HCT116 (cell line): Measurements from ENCODE around the gene TMEM240. TPM values are rescaled to one million over a fixed set of nuclear protein-coding genes. Genes with fewer than 3 reads are reported as not detected.
"Not testable (repeated sequence)": the region's sequence is repeated elsewhere in the genome, so short reads cannot be mapped to it uniquely, and the experiment has no call there.

Experiments
- ATAC-seq: fragments of 200-7000 bp; cut with Tn5 transposase; 2 replicates; pipeline ENCODE4 v1.9.1; 2020; ENCODE audit warnings: mild to moderate bottlenecking, moderate library complexity
- BruUV-seq: library from RNA; stranded (reverse); fragments of 400-500 nt; replicated peaks from 2 replicates; lab custom pipeline; 2021; lab: Mats Ljungman, UMichigan
- CTCF ChIA-PET: fragments of 300-600 bp; sonication (Branson Sonifier 250); formaldehyde crosslinking; loops from one replicate; lab custom pipeline; 2021; ENCODE audit warnings: antibody characterized with exemption; lab: Charles Lee
- POLR2A ChIA-PET: fragments of 300-600, 350-600 bp; sonication (Branson Sonifier 250); formaldehyde crosslinking; loops from one replicate; lab custom pipeline; 2021; ENCODE audit warnings: antibody characterized with exemption; lab: Charles Lee
- RAD21 ChIA-PET, 2 experiments: fragments of 300-600 bp; sonication (Branson Sonifier 250); formaldehyde crosslinking; loops; one replicate each; lab custom pipeline; 2023; ENCODE audit warnings: low total read pairs in 2 of 2; ENCODE audit not compliant: uncharacterized antibody in 2 of 2, unreplicated experiment in 2 of 2, low non-redundant PET in 1 of 2; lab: Charles Lee
- DNase-seq: peaks from one replicate; pipeline ENCODE4 v3.0.0-alpha.2; 2010; ENCODE audit warnings: low read depth, low spot score
- H2AFZ ChIP-seq: fragments of 200-600 bp; shearing (Covaris generic), sonication (generic); 2 replicates; pipeline ENCODE4 v1.6.1; 2017; ENCODE audit warnings: low read depth, mixed run types, mixed read lengths, antibody characterized with exemption, low read length; ENCODE audit not compliant: poor library complexity, severe bottlenecking
- H3K27ac ChIP-seq: 2 replicates; pipeline ENCODE4 v1.5.1; 2012; ENCODE audit warnings: low read depth, low read length
- H3K27me3 ChIP-seq: fragments of 200-600 bp; sonication (generic); 2 replicates; pipeline ENCODE4 v1.6.1; 2016; ENCODE audit warnings: mixed run types, low read length, mixed read lengths; ENCODE audit not compliant: insufficient read depth
- H3K36me3 ChIP-seq, 2 experiments: fragments of 200-500 bp in 1 of 2; fragments of 200-600 bp in 1 of 2; sonication (Bioruptor generic) in 1 of 2; sonication (generic) in 1 of 2; 2 replicates each; pipeline versions ENCODE4 v1.5.1 to v1.6.1; 2014 to 2016; ENCODE audit warnings: low read length in 2 of 2, inconsistent platforms in 1 of 2, mixed read lengths in 1 of 2, mixed run types in 1 of 2; ENCODE audit not compliant: insufficient read depth in 2 of 2, control insufficient read depth in 1 of 2
- H3K4me1 ChIP-seq, 2 experiments: fragments of 200-600 bp in 1 of 2; sonication (generic) in 1 of 2; 2 replicates each; pipeline versions ENCODE4 v1.5.1 to v1.6.1; 2012 to 2017; ENCODE audit warnings: low read length in 2 of 2, inconsistent platforms in 1 of 2, mild to moderate bottlenecking in 1 of 2, mixed read lengths in 1 of 2, mixed run types in 1 of 2, moderate library complexity in 1 of 2; ENCODE audit not compliant: insufficient read depth in 2 of 2, control insufficient read depth in 1 of 2
- H3K4me2 ChIP-seq: fragments of 200-600 bp; sonication (generic); 2 replicates; pipeline ENCODE4 v1.6.1; 2017; ENCODE audit warnings: mixed run types, low read length, mixed read lengths
- H3K4me3 ChIP-seq, 2 experiments: fragments of 200-600 bp in 1 of 2; sonication (generic) in 1 of 2; replicated peaks in 1 of 2; 2 replicates each; pipeline ENCODE4 v1.5.1; 2011 to 2016; ENCODE audit warnings: low read length in 2 of 2, control low read depth in 1 of 2, low read depth in 1 of 2, mild to moderate bottlenecking in 1 of 2, mixed read lengths in 1 of 2, mixed run types in 1 of 2
- H3K79me2 ChIP-seq: fragments of 200-600 bp; sonication (generic); 2 replicates; pipeline ENCODE4 v1.6.1; 2017; ENCODE audit warnings: mild to moderate bottlenecking, mixed run types, low read length, moderate library complexity, mixed read lengths; ENCODE audit not compliant: insufficient read depth
- H3K9ac ChIP-seq: fragments of 200-600 bp; sonication (generic); 2 replicates; pipeline ENCODE4 v1.6.1; 2016; ENCODE audit warnings: low read length, mixed read lengths
- H3K9me2 ChIP-seq: fragments of 200-600 bp; sonication (generic), shearing (Covaris generic); 2 replicates; pipeline ENCODE4 v1.6.1; 2017; ENCODE audit warnings: mixed run types, mild to moderate bottlenecking, moderate library complexity; ENCODE audit not compliant: insufficient read depth
- H3K9me3 ChIP-seq, 2 experiments: fragments of 200-500 bp in 1 of 2; fragments of 200-600 bp in 1 of 2; sonication (Bioruptor generic) in 1 of 2; sonication (generic) in 1 of 2; 2 replicates each; pipeline ENCODE4 v1.6.1; 2014 to 2017; ENCODE audit warnings: low read length in 2 of 2, mixed read lengths in 2 of 2, inconsistent platforms in 1 of 2, low read depth in 1 of 2, mild to moderate bottlenecking in 1 of 2, mixed run types in 1 of 2, moderate library complexity in 1 of 2; ENCODE audit not compliant: control insufficient read depth in 1 of 2, insufficient read depth in 1 of 2
- H4K20me1 ChIP-seq: fragments of 200-600 bp; sonication (generic), shearing (Covaris generic); 2 replicates; pipeline ENCODE4 v1.6.1; 2017; ENCODE audit warnings: mixed run types, mild to moderate bottlenecking, moderate library complexity; ENCODE audit not compliant: insufficient read depth
- CEBPB ChIP-seq: IDR thresholded peaks from 2 replicates; pipeline ENCODE4 v1.6.1; 2012; ENCODE audit warnings: low read depth
- EGR1 ChIP-seq: IDR thresholded peaks from 2 replicates; pipeline ENCODE4 v1.6.1; 2012; ENCODE audit warnings: low read depth
- JUND ChIP-seq: IDR thresholded peaks from 2 replicates; pipeline ENCODE4 v1.6.1; 2012
- POLR2AphosphoS5 ChIP-seq: IDR thresholded peaks from 2 replicates; pipeline ENCODE4 v1.6.1; 2011; ENCODE audit warnings: mild to moderate bottlenecking, low read depth, low read length, moderate library complexity
- SIN3A ChIP-seq: IDR thresholded peaks from 2 replicates; pipeline ENCODE4 v1.6.1; 2012; ENCODE audit warnings: low read depth
- SP1 ChIP-seq: IDR thresholded peaks from 2 replicates; pipeline ENCODE4 v1.6.1; 2012; ENCODE audit warnings: low read depth
- ZFX ChIP-seq: fragments of 450-650 bp; IDR thresholded peaks from 2 replicates; pipeline ENCODE4 v1.6.1; 2017
- ZNF274 ChIP-seq: fragments of 200-500 bp; sonication (Bioruptor generic); IDR thresholded peaks from 2 replicates; pipeline ENCODE4 v1.6.1; 2014; ENCODE audit warnings: mild to moderate bottlenecking, low read depth, low read length, inconsistent platforms
- intact Hi-C: fragments of 100-400 bp; cut with micrococcal nuclease; formaldehyde crosslinking; loops from 2 replicates; pipeline ENCODE4 v1.10.0; 2022
- total RNA-seq: library from RNA; stranded (reverse); gene quantifications from one replicate; pipeline ENCODE4 v1.2.1, GENCODE V29; 2021; ENCODE audit not compliant: unreplicated experiment
- TF ChIP-seq, protein P1 (sequence below): IDR thresholded peaks from 2 replicates; pipeline ENCODE4 v1.6.1; 2012
- TF ChIP-seq, protein P2 (sequence below): IDR thresholded peaks from 2 replicates; pipeline ENCODE4 v1.6.1; 2012; ENCODE audit warnings: low read depth

The TMEM240 gene
- total RNA-seq, 1 experiment from 2014 or later: 2.3 TPM

DNA sequence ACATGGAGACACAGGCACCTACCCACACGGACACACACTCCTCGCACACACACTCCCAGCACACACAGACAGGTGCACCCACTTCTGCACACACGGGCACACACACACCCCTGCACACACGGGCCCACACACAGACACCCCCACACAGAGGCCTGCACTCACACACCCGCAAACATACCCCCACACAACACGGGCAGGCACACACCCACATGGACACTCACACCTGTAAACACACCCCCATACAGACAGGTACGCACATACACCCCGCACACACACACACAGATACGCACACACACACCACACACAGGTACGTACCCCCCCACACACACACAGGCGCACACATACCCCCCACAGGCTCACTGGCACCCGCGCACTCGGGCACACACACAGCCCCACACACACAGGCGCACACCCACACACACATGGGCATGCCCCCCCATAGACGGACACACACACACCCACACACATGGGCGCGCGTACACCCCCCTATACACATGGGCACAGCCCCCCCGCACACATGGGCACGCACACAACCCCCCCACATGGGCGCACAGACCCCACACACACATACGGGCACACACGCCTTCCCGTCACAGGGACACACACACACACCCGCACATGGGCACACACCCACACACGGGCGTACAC, 22.3 kb downstream of the TMEM240 start:
- ChIA-PET RAD21 (no interaction called here), CTCF (no interaction called here), POLR2A (no interaction called here)
- no peak overlapping the region for H3K9ac ChIP-seq
- BruUV-seq: no TSS peak
- H4K20me1 ChIP-seq: no peaks in the 10 kb centered on the region
- H2AFZ ChIP-seq: no peak overlapping the region
- no peak overlapping the region for H3K4me2 ChIP-seq
- no peak overlapping the region for H3K27ac ChIP-seq
- peaks cover 0 to 3% of the 10 kb centered on the region in 2 experiments; a peak in 1 of 4 replicates for H3K4me1 ChIP-seq
- DNase-seq: no peak
- no peak; the same call in 1 of the 2 replicates for ATAC-seq
- no peaks in the 10 kb centered on the region for H3K9me2 ChIP-seq
- no peaks in the 10 kb centered on the region for H3K9me3 ChIP-seq
- H3K27me3 ChIP-seq: no peaks in the 10 kb centered on the region
- peaks cover 41% of the 10 kb centered on the region for H3K79me2 ChIP-seq
- H3K36me3 ChIP-seq: peaks cover 7 to 22% of the 10 kb centered on the region in 2 experiments; a peak in 3 of 4 replicates
- no peak for TF ChIP-seq CEBPB
- TF ChIP-seq, protein P1, sequence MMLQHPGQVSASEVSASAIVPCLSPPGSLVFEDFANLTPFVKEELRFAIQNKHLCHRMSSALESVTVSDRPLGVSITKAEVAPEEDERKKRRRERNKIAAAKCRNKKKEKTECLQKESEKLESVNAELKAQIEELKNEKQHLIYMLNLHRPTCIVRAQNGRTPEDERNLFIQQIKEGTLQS: no peak
- TF ChIP-seq, protein P2, sequence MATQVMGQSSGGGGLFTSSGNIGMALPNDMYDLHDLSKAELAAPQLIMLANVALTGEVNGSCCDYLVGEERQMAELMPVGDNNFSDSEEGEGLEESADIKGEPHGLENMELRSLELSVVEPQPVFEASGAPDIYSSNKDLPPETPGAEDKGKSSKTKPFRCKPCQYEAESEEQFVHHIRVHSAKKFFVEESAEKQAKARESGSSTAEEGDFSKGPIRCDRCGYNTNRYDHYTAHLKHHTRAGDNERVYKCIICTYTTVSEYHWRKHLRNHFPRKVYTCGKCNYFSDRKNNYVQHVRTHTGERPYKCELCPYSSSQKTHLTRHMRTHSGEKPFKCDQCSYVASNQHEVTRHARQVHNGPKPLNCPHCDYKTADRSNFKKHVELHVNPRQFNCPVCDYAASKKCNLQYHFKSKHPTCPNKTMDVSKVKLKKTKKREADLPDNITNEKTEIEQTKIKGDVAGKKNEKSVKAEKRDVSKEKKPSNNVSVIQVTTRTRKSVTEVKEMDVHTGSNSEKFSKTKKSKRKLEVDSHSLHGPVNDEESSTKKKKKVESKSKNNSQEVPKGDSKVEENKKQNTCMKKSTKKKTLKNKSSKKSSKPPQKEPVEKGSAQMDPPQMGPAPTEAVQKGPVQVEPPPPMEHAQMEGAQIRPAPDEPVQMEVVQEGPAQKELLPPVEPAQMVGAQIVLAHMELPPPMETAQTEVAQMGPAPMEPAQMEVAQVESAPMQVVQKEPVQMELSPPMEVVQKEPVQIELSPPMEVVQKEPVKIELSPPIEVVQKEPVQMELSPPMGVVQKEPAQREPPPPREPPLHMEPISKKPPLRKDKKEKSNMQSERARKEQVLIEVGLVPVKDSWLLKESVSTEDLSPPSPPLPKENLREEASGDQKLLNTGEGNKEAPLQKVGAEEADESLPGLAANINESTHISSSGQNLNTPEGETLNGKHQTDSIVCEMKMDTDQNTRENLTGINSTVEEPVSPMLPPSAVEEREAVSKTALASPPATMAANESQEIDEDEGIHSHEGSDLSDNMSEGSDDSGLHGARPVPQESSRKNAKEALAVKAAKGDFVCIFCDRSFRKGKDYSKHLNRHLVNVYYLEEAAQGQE: no peak
- no peak for TF ChIP-seq EGR1
- TF ChIP-seq ZNF274: no peak
- no peak for TF ChIP-seq POLR2AphosphoS5
- TF ChIP-seq SP1: no peak
- TF ChIP-seq JUND: no peak
- TF ChIP-seq ZFX: no peak
- TF ChIP-seq SIN3A: no peak
- H3K4me3 ChIP-seq: no peak overlapping the region
- intact Hi-C loops: no loop called here

DNA sequence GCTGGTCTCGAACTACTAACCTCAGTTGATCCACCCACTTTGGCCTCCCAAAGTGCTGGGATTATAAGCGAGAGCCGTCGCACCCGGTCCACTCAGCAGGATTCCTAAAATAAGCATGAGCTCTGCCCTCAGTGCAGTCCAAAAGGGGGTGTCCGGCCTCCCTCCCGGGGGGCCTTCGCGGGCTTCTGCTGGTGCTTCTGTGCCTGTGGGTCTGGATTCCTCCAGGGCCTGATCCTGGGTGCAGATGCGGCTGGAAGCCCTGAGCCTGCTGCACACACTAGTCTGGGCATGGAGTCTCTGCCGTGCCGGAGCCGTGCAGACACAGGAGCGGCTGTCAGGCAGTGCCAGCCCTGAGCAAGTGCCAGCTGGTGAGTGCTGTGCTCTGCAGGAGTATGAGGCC, 23.5 kb downstream of the TMEM240 start:
- H3K4me2 ChIP-seq, intact Hi-C loops, H2AFZ ChIP-seq, H3K9me2 ChIP-seq, CTCF ChIA-PET, POLR2A ChIA-PET, H4K20me1 ChIP-seq, ATAC-seq, H3K9me3 ChIP-seq, RAD21 ChIA-PET, H3K27ac ChIP-seq, H3K27me3 ChIP-seq, H3K9ac ChIP-seq, DNase-seq, BruUV-seq, H3K4me1 ChIP-seq, H3K4me3 ChIP-seq: not testable (repeated sequence)
- Histone ChIP-seq H3K36me3 (peaks cover 7 to 22% of the 10 kb centered on the region in 2 experiments; a peak in 3 of 4 replicates), H3K79me2 (peaks cover 44% of the 10 kb centered on the region)

DNA sequence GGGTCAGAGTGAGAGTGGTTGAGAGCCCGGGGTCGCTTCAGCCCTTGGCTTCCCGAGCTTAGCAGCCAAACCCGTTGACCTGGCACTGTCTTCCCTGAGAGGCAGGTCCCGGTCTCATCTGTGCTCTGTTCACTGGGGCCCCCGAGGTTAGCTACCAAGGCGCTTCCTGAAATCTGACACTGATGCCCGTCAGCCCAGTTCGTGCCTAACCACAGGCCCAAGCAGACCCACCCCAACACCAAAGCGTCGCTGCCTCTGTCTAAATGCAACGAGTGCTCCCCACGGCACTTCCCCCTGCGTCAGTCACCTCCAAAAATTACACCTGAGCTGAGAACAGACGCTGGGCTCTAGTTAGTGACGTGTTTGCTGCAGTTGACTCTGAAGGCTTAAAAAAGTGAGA, 26.0 kb downstream of the TMEM240 start:
- POLR2A ChIA-PET, RAD21 ChIA-PET, H4K20me1 ChIP-seq, H3K4me3 ChIP-seq, DNase-seq, ATAC-seq, H3K9me3 ChIP-seq, H3K27ac ChIP-seq, BruUV-seq, H3K9me2 ChIP-seq, H3K9ac ChIP-seq, H2AFZ ChIP-seq, H3K4me2 ChIP-seq, H3K27me3 ChIP-seq, CTCF ChIA-PET: not testable (repeated sequence)
- Histone ChIP-seq H3K79me2 (peaks cover 40% of the 10 kb centered on the region), H3K4me1 (peaks cover 7 to 13% of the 10 kb centered on the region in 2 experiments; a peak in 3 of 4 replicates), H3K36me3 (peaks cover 7 to 18% of the 10 kb centered on the region in 2 experiments; a peak in 3 of 4 replicates)
- intact Hi-C loops: loop anchor here (5.0 kb wide), 1 partner anchor 58 kb away; the partner anchor contains the start of gene SSU72
